AG04449 (cell line): Measurements from ENCODE around the gene RAG1.

ENCODE experiments used
- CTCF ChIA-PET: fragments of 350-600 bp; formaldehyde crosslinking; extraction: SDS; loops from one replicate; lab custom pipeline; 2021; ENCODE audit warnings: antibody characterized with exemption; lab: Yijun Ruan, JAX
- POLR2A ChIA-PET: fragments of 400-600, 350-600 bp; formaldehyde crosslinking; extraction: SDS; loops from one replicate; lab custom pipeline; 2020; ENCODE audit warnings: antibody characterized with exemption, inconsistent platforms; lab: Yijun Ruan, JAX
- DNase-seq: peaks from one replicate; pipeline ENCODE4 v3.0.0-alpha.2; 2010; ENCODE audit warnings: low read depth, low spot score
- H3K4me3 ChIP-seq: 2 replicates; pipeline ENCODE4 v1.5.1; 2011; ENCODE audit warnings: low read depth, mild to moderate bottlenecking, control low read depth, low read length
- CTCF ChIP-seq: IDR thresholded peaks from one replicate; pipeline ENCODE4 v1.5.1; 2011; ENCODE audit warnings: mild to moderate bottlenecking, moderate library complexity, low read length, control low read depth, inconsistent platforms; ENCODE audit not compliant: insufficient read depth; ENCODE audit errors: missing control alignments

The RAG1 gene

GRCh38 chr11:36581536-36581935, 13.7 kb downstream of the RAG1 start:
- ChIA-PET CTCF (interaction anchor here (0.6 kb wide), 1 partner anchor 42 kb away, joined by 3 read pairs; no protein-coding TSS in a partner anchor), POLR2A (no interaction called here)
- H3K4me3 ChIP-seq = no peak overlapping the region
- TF ChIP-seq CTCF = no peak
- DNase-seq = no peak

GRCh38 chr11:36583667-36584066, 15.9 kb downstream of the RAG1 start:
- no peak for TF ChIP-seq CTCF
- no peak for DNase-seq
- H3K4me3 ChIP-seq = no peak overlapping the region
- POLR2A ChIA-PET = no interaction called here
- CTCF ChIA-PET = no interaction called here

- ChIA-PET CTCF (no interaction called here), POLR2A (no interaction called here)
- no peak for TF ChIP-seq CTCF
- DNase-seq = no peak
- no peak overlapping the region for H3K4me3 ChIP-seq
Observed at GRCh38 chr11:36586543-36586942, 18.7 kb downstream of the RAG1 start.

GRCh38 chr11:36588099-36588498, 20.3 kb downstream of the RAG1 start:
- DNase-seq = no peak
- CTCF ChIA-PET = interaction anchor here (1.5 kb wide), 1 partner anchor 23 kb away, joined by 5 read pairs; no protein-coding TSS in a partner anchor

GRCh38 chr11:36590513-36590912, 22.7 kb downstream of the RAG1 start:
- no peak for DNase-seq
- H3K4me3 ChIP-seq = no peak overlapping the region
- POLR2A ChIA-PET = no interaction called here
- CTCF ChIA-PET = no interaction called here
- no peak for TF ChIP-seq CTCF

More at GRCh38 chr11:36588099-36588498, 20.3 kb downstream of the RAG1 start:
- no peak overlapping the region for H3K4me3 ChIP-seq
- POLR2A ChIA-PET = no interaction called here
- no peak for TF ChIP-seq CTCF

- no peak overlapping the region for H3K4me3 ChIP-seq
- CTCF ChIA-PET = no interaction called here
- no peak for TF ChIP-seq CTCF
- no peak for DNase-seq
- POLR2A ChIA-PET = no interaction called here
Observed at GRCh38 chr11:36591433-36591832, 23.6 kb downstream of the RAG1 start.
